GM12878 (cell line): ENCODE results near the gene DNTTIP2. TPM values are rescaled to one million over a fixed set of nuclear protein-coding genes. Genes with fewer than 3 reads are reported as not detected.

Experiments used
- ATAC-seq: fragments of 200-7000 bp; cut with Tn5 transposase; 3 replicates; pipeline ENCODE4 v1.9.1; 2020; ENCODE audit warnings: mild to moderate bottlenecking, moderate library complexity
- BruUV-seq: library from RNA; stranded (reverse); fragments of 400-500 nt; replicated peaks from 2 replicates; lab custom pipeline; 2021; lab: Mats Ljungman, UMichigan
- CTCF ChIA-PET: fragments of 300-600 bp; sonication (Branson Sonifier 250); formaldehyde crosslinking; extraction: SDS; loops from one replicate; lab custom pipeline; 2021; ENCODE audit warnings: inconsistent platforms; lab: Yijun Ruan, JAX
- POLR2A ChIA-PET: fragments of 350-600 bp; formaldehyde crosslinking; extraction: SDS; loops from one replicate; lab custom pipeline; 2021; ENCODE audit warnings: inconsistent platforms; lab: Charles Lee
- RAD21 ChIA-PET: fragments of 300-600 bp; sonication (Branson Sonifier 250); formaldehyde crosslinking; loops from one replicate; lab custom pipeline; 2023; ENCODE audit warnings: antibody characterized with exemption; ENCODE audit not compliant: unreplicated experiment; lab: Charles Lee
- SMC1A ChIA-PET: fragments of 300-600 bp; sonication (Branson Sonifier 250); formaldehyde crosslinking; loops from one replicate; lab custom pipeline; 2023; ENCODE audit not compliant: unreplicated experiment, uncharacterized antibody; lab: Charles Lee
- DNase-seq: peaks from one replicate; pipeline ENCODE4 v3.0.0-alpha.2; 2011; ENCODE audit warnings: low read depth, low spot score
- FAIRE-seq: peaks from 3 replicates; lab custom pipeline; 2011; peaks lifted over from hg19 to GRCh38; lab: Jason Lieb, UNC
- H2AFZ ChIP-seq: 2 replicates; pipeline ENCODE4 v1.6.0; 2011; ENCODE audit warnings: low read depth, low read length, control low read depth; ENCODE audit not compliant: control insufficient read depth
- H3K27ac ChIP-seq: 2 replicates; pipeline ENCODE4 v1.5.1; 2011; ENCODE audit warnings: control low read depth; ENCODE audit not compliant: control insufficient read depth, insufficient read depth
- H3K27me3 ChIP-seq, 2 experiments: replicated peaks in 1 of 2; 2 replicates each; pipeline versions ENCODE4 v1.6.0 to v1.6.1; 2011; ENCODE audit warnings: low read length in 1 of 2; ENCODE audit not compliant: control insufficient read depth in 2 of 2, insufficient read depth in 2 of 2
- H3K36me3 ChIP-seq, 2 experiments: 2 replicates each; pipeline ENCODE4 v1.5.1; 2011; ENCODE audit warnings: low read length in 1 of 2; ENCODE audit not compliant: control insufficient read depth in 2 of 2, insufficient read depth in 2 of 2
- H3K4me1 ChIP-seq: 2 replicates; pipeline ENCODE4 v1.6.1; 2011; ENCODE audit warnings: mild to moderate bottlenecking, low read length, moderate library complexity, mixed read lengths; ENCODE audit not compliant: control insufficient read depth, insufficient read depth
- H3K4me2 ChIP-seq: 2 replicates; pipeline ENCODE4 v1.6.0; 2011; ENCODE audit warnings: control low read depth; ENCODE audit not compliant: control insufficient read depth, insufficient read depth
- H3K4me3 ChIP-seq: fragments of 200-600 bp; sonication (generic); 2 replicates; pipeline ENCODE4 v1.5.1; 2016
- H3K79me2 ChIP-seq: 2 replicates; pipeline ENCODE4 v1.6.0; 2011; ENCODE audit warnings: low read length; ENCODE audit not compliant: control insufficient read depth, insufficient read depth
- H3K9ac ChIP-seq: 2 replicates; pipeline ENCODE4 v1.8.0; 2011; ENCODE audit warnings: low read length, control low read depth, mixed read lengths; ENCODE audit not compliant: control insufficient read depth, insufficient read depth
- H3K9me3 ChIP-seq: replicated peaks from 3 replicates; pipeline ENCODE4 v1.5.1; 2011; ENCODE audit warnings: mild to moderate bottlenecking, low read length; ENCODE audit not compliant: control insufficient read depth, insufficient read depth
- H4K20me1 ChIP-seq: 2 replicates; pipeline ENCODE4 v1.6.0; 2011; ENCODE audit not compliant: control insufficient read depth, insufficient read depth
- BMI1 ChIP-seq: fragments of 450-650 bp; IDR thresholded peaks from 2 replicates; pipeline ENCODE4 v1.6.1; 2016; ENCODE audit warnings: mild to moderate bottlenecking, moderate library complexity, borderline replicate concordance
- CBFB ChIP-seq: IDR thresholded peaks from 2 replicates; pipeline ENCODE4 v1.6.1; 2016; ENCODE audit warnings: antibody characterized with exemption, low read depth
- CHD4 ChIP-seq: fragments of 200-600 bp; sonication (generic); IDR thresholded peaks from 2 replicates; pipeline ENCODE4 v1.6.1; 2016; ENCODE audit warnings: mild to moderate bottlenecking
- CREB1 ChIP-seq: IDR thresholded peaks from 2 replicates; pipeline ENCODE4 v1.6.1; 2012; ENCODE audit warnings: low read depth, mild to moderate bottlenecking, inconsistent platforms
- EED ChIP-seq: sonication (generic); IDR thresholded peaks from 2 replicates; pipeline ENCODE4 v1.6.1; 2016; ENCODE audit warnings: antibody characterized with exemption, low read depth
- EP300 ChIP-seq, 2 experiments: fragments of 150-350 bp in 1 of 2; IDR thresholded peaks; 2 replicates each; pipeline ENCODE4 v1.6.1; 2011 to 2012; ENCODE audit warnings: low read depth in 2 of 2, low read length in 2 of 2, borderline replicate concordance in 1 of 2, improper control_type of control experiment in 1 of 2, inconsistent platforms in 1 of 2; ENCODE audit not compliant: control insufficient read depth in 1 of 2
- HDAC2 ChIP-seq: fragments of 200-600 bp; sonication (generic); IDR thresholded peaks from 2 replicates; pipeline ENCODE4 v1.6.1; 2017
- HDGF ChIP-seq: fragments of 450-650 bp; IDR thresholded peaks from 2 replicates; pipeline ENCODE4 v1.6.1; 2016; ENCODE audit warnings: antibody characterized with exemption
- IKZF2 ChIP-seq, 2 experiments: fragments of 450-650 bp; IDR thresholded peaks; 2 replicates each; pipeline ENCODE4 v1.6.1; 2017; ENCODE audit warnings: mild to moderate bottlenecking in 2 of 2, moderate library complexity in 2 of 2
- LARP7 ChIP-seq: fragments of 450-650 bp; IDR thresholded peaks from 2 replicates; pipeline ENCODE4 v1.6.1; 2017; ENCODE audit warnings: mild to moderate bottlenecking
- MEF2A ChIP-seq: IDR thresholded peaks from 2 replicates; pipeline ENCODE4 v1.6.1; 2011; ENCODE audit warnings: low read depth, mild to moderate bottlenecking, low read length, moderate library complexity; ENCODE audit not compliant: insufficient read depth
- MTA2 ChIP-seq: fragments of 450-650 bp; IDR thresholded peaks from 2 replicates; pipeline ENCODE4 v1.6.1; 2016; ENCODE audit warnings: low read depth, mild to moderate bottlenecking, moderate library complexity
- MYB ChIP-seq: fragments of 150-350 bp; IDR thresholded peaks from 2 replicates; pipeline ENCODE4 v1.6.1; 2014; ENCODE audit warnings: mild to moderate bottlenecking, low read depth, low read length, borderline replicate concordance
- NBN ChIP-seq: fragments of 450-650 bp; IDR thresholded peaks from 2 replicates; pipeline ENCODE4 v1.6.1; 2016
- NR2F1 ChIP-seq: fragments of 450-650 bp; conservative IDR thresholded peaks from 2 replicates; pipeline ENCODE4 v1.6.1; 2017; ENCODE audit warnings: mild to moderate bottlenecking
- SPI1 ChIP-seq: IDR thresholded peaks from 2 replicates; pipeline ENCODE4 v1.6.1; 2011; ENCODE audit warnings: low read depth, mild to moderate bottlenecking, low read length, moderate library complexity, borderline replicate concordance; ENCODE audit not compliant: insufficient read depth
- SREBF2 ChIP-seq: IDR thresholded peaks from 2 replicates; pipeline ENCODE4 v1.6.1; 2012; ENCODE audit warnings: mild to moderate bottlenecking, low read length
- SUPT20H ChIP-seq: IDR thresholded peaks from 2 replicates; pipeline ENCODE4 v1.6.1; 2011; ENCODE audit warnings: low read depth, mild to moderate bottlenecking, low read length, moderate library complexity, borderline replicate concordance; ENCODE audit not compliant: control insufficient read depth
- ZBTB33 ChIP-seq: fragments of 450-650 bp; IDR thresholded peaks from 2 replicates; pipeline ENCODE4 v1.6.1; 2017; ENCODE audit warnings: mild to moderate bottlenecking
- ZBTB4 ChIP-seq: fragments of 450-650 bp; formaldehyde crosslinking; IDR thresholded peaks from 2 replicates; pipeline ENCODE4 v1.4.0; 2022; ENCODE audit warnings: mild to moderate bottlenecking, moderate library complexity
- ZNF384 ChIP-seq: IDR thresholded peaks from 2 replicates; pipeline ENCODE4 v1.6.1; 2012; ENCODE audit warnings: low read depth, mild to moderate bottlenecking, low read length, improper control_type of control experiment, borderline replicate concordance
- WGBS: methylation state at CpG from one replicate; pipeline ENCODE4 v1.1.6; 2016; ENCODE audit warnings: low lambda C conversion rate; ENCODE audit not compliant: insufficient replicate concordance, insufficient coverage; ENCODE audit errors: missing lambda C conversion rate; 5-methylcytosine and 5-hydroxymethylcytosine counted together
- in situ Hi-C: fragments of 300-500 bp; cut with MboI; formaldehyde crosslinking; loops from 9 replicates; pipeline ENCODE4 v1.14.3; 2018; ENCODE audit warnings: mixed read lengths
- intact Hi-C: fragments of 100-400 bp; cut with micrococcal nuclease; formaldehyde crosslinking; loops from one replicate; pipeline ENCODE4 v1.14.2; 2022; ENCODE audit not compliant: unreplicated experiment
- polyA plus RNA-seq, 11 experiments: library from polyadenylated mRNA; depleted of rRNA in 4 of 11; unstranded in 6 of 11; stranded (reverse) in 5 of 11; fragments of >200 nt; fragmentation: Nextera tagmentation in 4 of 11; fragmentation: Illumina TruSeq in 1 of 11; extraction: Ambion mirVana in 4 of 11; extraction: Trizol in 1 of 11; gene quantifications; 1 replicate in 1 of 11; 2 replicates in 10 of 11; pipeline versions ENCODE4 v1.2.1 to v1.2.3, GENCODE V29; 2011 to 2016; ENCODE audit warnings: inconsistent platforms in 2 of 11, missing spikeins in 2 of 11, low read depth in 1 of 11
- total RNA-seq, 4 experiments: library from RNA; depleted of rRNA in 3 of 4; stranded (reverse); fragments of >200 nt in 3 of 4; fragmentation: Illumina TruSeq in 1 of 4; extraction: Trizol in 1 of 4; gene quantifications; 2 replicates each; pipeline versions ENCODE4 v1.2.1 to v1.2.3, GENCODE V29; 2013 to 2021

The DNTTIP2 gene
- total and polyA plus RNA-seq, 10 of the 15 experiments (the other 5 are each of a cell fraction or from before 2014, with no cell fraction given), result 34.3 to 99.2 (median 74.9) TPM

- in situ Hi-C loops (no loop called here), intact Hi-C loops (no loop called here)
- H3K9ac ChIP-seq, result no peak overlapping the region
- H2AFZ ChIP-seq, result no peak overlapping the region
- H3K4me3 ChIP-seq, result no peak overlapping the region
- ATAC-seq, result peak; percentile 90
- CTCF ChIA-PET, result no interaction called here
- SMC1A ChIA-PET, result no interaction called here
- BruUV-seq, result no TSS peak
- H3K27me3 ChIP-seq, result no peaks in the 10 kb centered on the region; a peak in 1 of 4 replicates
- no peaks in the 10 kb centered on the region for H3K79me2 ChIP-seq
- no peaks in the 10 kb centered on the region for H3K9me3 ChIP-seq
- no peaks in the 10 kb centered on the region for H3K4me1 ChIP-seq
- no peak overlapping the region for H3K4me2 ChIP-seq
- H4K20me1 ChIP-seq, result no peaks in the 10 kb centered on the region
- POLR2A ChIA-PET, result no interaction called here
- no peak for DNase-seq
- no peaks in the 10 kb centered on the region for H3K36me3 ChIP-seq
- RAD21 ChIA-PET, result no interaction called here
- no peak overlapping the region for H3K27ac ChIP-seq
- no peak for FAIRE-seq
- 43% methylated on average over 10 of the region's 10 CpGs for whole genome bisulfite sequencing
- TF ChIP-seq HDAC2 (no peak), CBFB (no peak), MEF2A (no peak), BMI1 (peak; percentile 13; the same call in 1 of the 2 replicates), NBN (0 out of 2 replicates have a peak, but pooled peaks have one; percentile 27), MTA2 (peak; percentile 93), EED (no peak), HDGF (no peak), ZNF384 (no peak), SUPT20H (no peak), ZBTB4 (no peak), LARP7 (no peak), CREB1 (no peak), CHD4 (no peak), SPI1 (no peak), NR2F1 (peak; percentile 32; the same call in 1 of the 2 replicates), EP300 (IDR thresholded peaks at IDR 0.05; ENCODE audit: borderline replicate concordance in 1 of 2, control insufficient read depth in 1 of 2, low read depth in 2 of 2, low read length in 2 of 2) (no peak), IKZF2 (IDR thresholded peaks at IDR 0.05) (peak in 1 of 2 experiments; percentile 13; a peak in 1 of 4 replicates), ZBTB33 (no peak), MYB (no peak), SREBF2 (no peak)
Observed at GRCh38 chr1:93917302-93917701, 38.3 kb upstream of the DNTTIP2 start.
